ENCODE measurements around the gene CYTH2.

The CYTH2 gene

GRCh38 chr19:48484931-48485612, 15.9 kb downstream of the CYTH2 start:
- TF ChIP-seq FOXP2 (optimal IDR thresholded peaks at IDR 0.05; ENCODE audit: borderline replicate concordance, extremely low read depth, extremely low read length, insufficient read depth) = no peak
- TF ChIP-seq SIN3A (IDR thresholded peaks at IDR 0.05; ENCODE audit: borderline replicate concordance, insufficient read depth, low read length) = no peak

- TF ChIP-seq TAF1 (IDR thresholded peaks at IDR 0.05; ENCODE audit: borderline replicate concordance, insufficient read depth, low read length) = no peak
- TF ChIP-seq REST (IDR thresholded peaks at IDR 0.05; ENCODE audit: insufficient read depth in 1 of 2, low read depth in 2 of 2, low read length in 2 of 2) = no peak
- TF ChIP-seq SIN3A (IDR thresholded peaks at IDR 0.05; ENCODE audit: borderline replicate concordance, insufficient read depth, low read length) = no peak
- no peak for TF ChIP-seq POLR2AphosphoS5 (IDR thresholded peaks at IDR 0.05; ENCODE audit: low read depth, low read length)
- TF ChIP-seq FOXP2 (optimal IDR thresholded peaks at IDR 0.05; ENCODE audit: borderline replicate concordance, extremely low read depth, extremely low read length, insufficient read depth) = no peak
Measured at GRCh38 chr19:48487544-48487943, 18.4 kb downstream of the CYTH2 start.

GRCh38 chr19:48487948-48488347, 18.8 kb downstream of the CYTH2 start:
- TF ChIP-seq TAF1 (IDR thresholded peaks at IDR 0.05; ENCODE audit: borderline replicate concordance, insufficient read depth, low read length) = no peak
- no peak for TF ChIP-seq SIN3A (IDR thresholded peaks at IDR 0.05; ENCODE audit: borderline replicate concordance, insufficient read depth, low read length)
- TF ChIP-seq POLR2AphosphoS5 (IDR thresholded peaks at IDR 0.05; ENCODE audit: low read depth, low read length) = no peak
- TF ChIP-seq REST (IDR thresholded peaks at IDR 0.05; ENCODE audit: insufficient read depth in 1 of 2, low read depth in 2 of 2, low read length in 2 of 2) = no peak
- no peak for TF ChIP-seq FOXP2 (optimal IDR thresholded peaks at IDR 0.05; ENCODE audit: borderline replicate concordance, extremely low read depth, extremely low read length, insufficient read depth)

- TF ChIP-seq FOXP2 (optimal IDR thresholded peaks at IDR 0.05; ENCODE audit: borderline replicate concordance, extremely low read depth, extremely low read length, insufficient read depth) = peak; percentile 53
- no peak for TF ChIP-seq SIN3A (IDR thresholded peaks at IDR 0.05; ENCODE audit: borderline replicate concordance, insufficient read depth, low read length)
Measured at GRCh38 chr19:48489608-48490216, 20.5 kb downstream of the CYTH2 start.

GRCh38 chr19:48490981-48491792, 22.0 kb downstream of the CYTH2 start:
- no peak for TF ChIP-seq SIN3A (IDR thresholded peaks at IDR 0.05; ENCODE audit: borderline replicate concordance, insufficient read depth, low read length)
- TF ChIP-seq FOXP2 (optimal IDR thresholded peaks at IDR 0.05; ENCODE audit: borderline replicate concordance, extremely low read depth, extremely low read length, insufficient read depth) = no peak
- no peak for TF ChIP-seq TAF1 (IDR thresholded peaks at IDR 0.05; ENCODE audit: borderline replicate concordance, insufficient read depth, low read length)
- TF ChIP-seq REST (IDR thresholded peaks at IDR 0.05; ENCODE audit: insufficient read depth in 1 of 2, low read depth in 2 of 2, low read length in 2 of 2) = no peak
- no peak for TF ChIP-seq POLR2AphosphoS5 (IDR thresholded peaks at IDR 0.05; ENCODE audit: low read depth, low read length)

GRCh38 chr19:48491793-48492123, 22.6 kb downstream of the CYTH2 start:
- TF ChIP-seq REST (IDR thresholded peaks at IDR 0.05; ENCODE audit: insufficient read depth in 1 of 2, low read depth in 2 of 2, low read length in 2 of 2) (no peak), SIN3A (IDR thresholded peaks at IDR 0.05; ENCODE audit: borderline replicate concordance, insufficient read depth, low read length) (no peak), FOXP2 (optimal IDR thresholded peaks at IDR 0.05; ENCODE audit: borderline replicate concordance, extremely low read depth, extremely low read length, insufficient read depth) (no peak), TAF1 (IDR thresholded peaks at IDR 0.05; ENCODE audit: borderline replicate concordance, insufficient read depth, low read length) (no peak), POLR2AphosphoS5 (IDR thresholded peaks at IDR 0.05; ENCODE audit: low read depth, low read length) (no peak)
